WTC11 (cell line): ENCODE results near the gene SAMD5. TPM values are rescaled to one million over a fixed set of nuclear protein-coding genes. Genes with fewer than 3 reads are reported as not detected.

Experiments used
- ATAC-seq: fragments of 200-7000 bp; cut with Tn5 transposase; 2 replicates; pipeline ENCODE4 v1.10.0; 2021; ENCODE audit warnings: mild to moderate bottlenecking, moderate library complexity
- CTCF ChIA-PET: fragments of 300-600 bp; sonication (Branson Sonifier 250); formaldehyde crosslinking; loops from one replicate; lab custom pipeline; 2021; ENCODE audit warnings: antibody characterized with exemption; lab: Charles Lee
- POLR2A ChIA-PET: fragments of 350-600 bp; sonication (Branson Sonifier 250); formaldehyde crosslinking; loops from one replicate; lab custom pipeline; 2021; ENCODE audit warnings: antibody characterized with exemption; lab: Charles Lee
- DNase-seq: peaks from one replicate; pipeline ENCODE4 v3.0.0; 2021; ENCODE audit warnings: low spot score
- H3K27ac Mint-ChIP-seq: 2 replicates; pipeline ENCODE4 v1.8.0; 2021; ENCODE audit warnings: mixed read lengths
- H3K27me3 Mint-ChIP-seq: 2 replicates; pipeline ENCODE4 v1.8.0; 2021; ENCODE audit warnings: low read depth, mild to moderate bottlenecking, moderate library complexity, mixed read lengths
- H3K36me3 Mint-ChIP-seq: 2 replicates; pipeline ENCODE4 v1.8.0; 2021; ENCODE audit warnings: mixed read lengths
- H3K4me1 Mint-ChIP-seq: 2 replicates; pipeline ENCODE4 v1.8.0; 2022; ENCODE audit warnings: mixed read lengths
- H3K4me3 Mint-ChIP-seq: 2 replicates; pipeline ENCODE4 v1.8.0; 2021; ENCODE audit warnings: mild to moderate bottlenecking, moderate library complexity, mixed read lengths
- H3K9me3 Mint-ChIP-seq: 2 replicates; pipeline ENCODE4 v1.8.0; 2021; ENCODE audit warnings: mixed read lengths
- ATF1 ChIP-seq: sonication (generic); formaldehyde crosslinking; IDR thresholded peaks from 2 replicates; pipeline ENCODE4 v1.8.1; 2023; ENCODE audit warnings: mild to moderate bottlenecking, moderate library complexity, missing genetic modification reagents
- CBFB ChIP-seq: sonication (generic); formaldehyde crosslinking; IDR thresholded peaks from 2 replicates; pipeline ENCODE4 v1.8.1; 2022; ENCODE audit warnings: mild to moderate bottlenecking, low read depth, missing genetic modification reagents
- E2F5 ChIP-seq: sonication (generic); formaldehyde crosslinking; IDR thresholded peaks from 2 replicates; pipeline ENCODE4 v1.8.1; 2022; ENCODE audit warnings: mild to moderate bottlenecking, moderate library complexity, missing genetic modification reagents
- FOXP1 ChIP-seq: sonication (generic); formaldehyde crosslinking; IDR thresholded peaks from 2 replicates; pipeline ENCODE4 v1.8.0; 2022; ENCODE audit warnings: missing genetic modification reagents, mild to moderate bottlenecking, moderate library complexity, borderline replicate concordance
- GRHL2 ChIP-seq: fragments of 250-450 bp; sonication (Bioruptor Pico); IDR thresholded peaks from 2 replicates; pipeline ENCODE4 v1.8.0; 2022; ENCODE audit warnings: mild to moderate bottlenecking, moderate library complexity; ENCODE audit not compliant: insufficient replicate concordance, severe bottlenecking
- GTF2I ChIP-seq: fragments of 250-450 bp; sonication (Bioruptor Pico); conservative IDR thresholded peaks from 2 replicates; pipeline ENCODE4 v1.4.0; 2021; ENCODE audit warnings: mild to moderate bottlenecking
- HMGA2 ChIP-seq: fragments of 250-450 bp; sonication (Bioruptor Pico); IDR thresholded peaks from 2 replicates; pipeline ENCODE4 v1.4.0; 2021; ENCODE audit warnings: mild to moderate bottlenecking, moderate library complexity
- JAZF1 ChIP-seq: fragments of 250-450 bp; sonication (Bioruptor Pico); IDR thresholded peaks from 2 replicates; pipeline ENCODE4 v1.9.0; 2021; ENCODE audit warnings: moderate library complexity, mild to moderate bottlenecking, inconsistent platforms
- RELA ChIP-seq: sonication (generic); formaldehyde crosslinking; IDR thresholded peaks from 2 replicates; pipeline ENCODE4 v1.8.1; 2022; ENCODE audit warnings: missing genetic modification reagents, mild to moderate bottlenecking, borderline replicate concordance
- SOX15 ChIP-seq: fragments of 250-450 bp; sonication (Bioruptor Pico); IDR thresholded peaks from 2 replicates; pipeline ENCODE4 v1.9.0; 2021; ENCODE audit warnings: mild to moderate bottlenecking
- ZNF138 ChIP-seq: sonication (generic); formaldehyde crosslinking; conservative IDR thresholded peaks from 2 replicates; pipeline ENCODE4 v1.8.1; 2022; ENCODE audit warnings: mild to moderate bottlenecking, moderate library complexity, missing genetic modification reagents
- ZNF232 ChIP-seq: sonication (generic); formaldehyde crosslinking; IDR thresholded peaks from 2 replicates; pipeline ENCODE4 v1.8.0; 2022; ENCODE audit warnings: mild to moderate bottlenecking, missing genetic modification reagents
- ZNF317 ChIP-seq: sonication (generic); formaldehyde crosslinking; IDR thresholded peaks from 2 replicates; pipeline ENCODE4 v1.8.1; 2023; ENCODE audit warnings: low read depth, mild to moderate bottlenecking, moderate library complexity, missing genetic modification reagents, borderline replicate concordance
- total RNA-seq: library from RNA; stranded (reverse); gene quantifications from 3 replicates; pipeline ENCODE4 v1.2.3, GENCODE V29; 2021
- TF ChIP-seq, protein P1 (sequence below): sonication (generic); formaldehyde crosslinking; IDR thresholded peaks from 2 replicates; pipeline ENCODE4 v1.8.0; 2022; ENCODE audit warnings: mild to moderate bottlenecking, missing genetic modification reagents
- TF ChIP-seq, protein P2 (sequence below): sonication (generic); formaldehyde crosslinking; IDR thresholded peaks from 2 replicates; pipeline ENCODE4 v1.8.1; 2023; ENCODE audit warnings: mild to moderate bottlenecking, missing genetic modification reagents
- TF ChIP-seq, protein P3 (sequence below): sonication (generic); formaldehyde crosslinking; IDR thresholded peaks from 2 replicates; pipeline ENCODE4 v1.8.1; 2023; ENCODE audit warnings: mild to moderate bottlenecking, missing genetic modification reagents, moderate library complexity
- TF ChIP-seq, protein P4 (sequence below): sonication (generic); formaldehyde crosslinking; IDR thresholded peaks from 2 replicates; pipeline ENCODE4 v1.8.0; 2023; ENCODE audit warnings: mild to moderate bottlenecking, missing genetic modification reagents
- TF ChIP-seq, protein P5 (sequence below): sonication (generic); formaldehyde crosslinking; conservative IDR thresholded peaks from 2 replicates; pipeline ENCODE4 v1.8.1; 2022; ENCODE audit warnings: mild to moderate bottlenecking, missing genetic modification reagents

The SAMD5 gene
- total RNA-seq, 1 experiment from 2014 or later: 0.39 TPM

DNA sequence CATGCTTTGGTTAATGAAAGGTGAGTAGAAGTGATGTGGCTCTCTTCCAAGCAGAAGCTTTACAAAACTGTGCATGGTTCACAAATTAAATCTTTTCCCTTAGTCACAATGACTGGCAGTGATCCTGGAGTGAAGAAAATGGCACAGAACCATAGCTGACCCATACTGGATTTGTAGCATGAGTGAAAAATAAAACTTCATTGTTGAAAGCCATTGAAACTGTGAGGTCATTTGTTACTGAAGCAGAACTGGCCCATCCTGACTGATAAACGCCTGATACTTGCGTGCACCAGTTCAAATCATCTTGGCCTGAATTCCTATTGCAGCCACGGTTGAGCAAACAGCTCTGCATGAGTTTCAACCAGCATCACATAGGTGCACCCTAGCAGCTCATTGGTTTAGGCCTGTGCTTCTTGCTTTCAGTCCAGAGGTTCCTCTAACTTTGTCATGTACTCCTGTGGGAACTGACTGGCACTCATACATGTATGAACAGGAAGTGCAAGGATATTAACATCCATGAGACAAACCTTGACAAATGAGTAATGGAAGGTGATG, 40.5 kb downstream of the SAMD5 start (continued):
- TF ChIP-seq, protein P1, sequence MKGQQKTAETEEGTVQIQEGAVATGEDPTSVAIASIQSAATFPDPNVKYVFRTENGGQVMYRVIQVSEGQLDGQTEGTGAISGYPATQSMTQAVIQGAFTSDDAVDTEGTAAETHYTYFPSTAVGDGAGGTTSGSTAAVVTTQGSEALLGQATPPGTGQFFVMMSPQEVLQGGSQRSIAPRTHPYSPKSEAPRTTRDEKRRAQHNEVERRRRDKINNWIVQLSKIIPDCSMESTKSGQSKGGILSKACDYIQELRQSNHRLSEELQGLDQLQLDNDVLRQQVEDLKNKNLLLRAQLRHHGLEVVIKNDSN (CRISPR knock-in tag): no peak
- TF ChIP-seq E2F5 (no peak), CBFB (CRISPR knock-in tag) (no peak), ATF1 (CRISPR knock-in tag) (no peak), FOXP1 (no peak), ZNF317 (no peak), ZNF232 (CRISPR knock-in tag) (no peak), RELA (CRISPR knock-in tag) (no peak), HMGA2 (CRISPR knock-in tag) (no peak), GRHL2 (CRISPR knock-in tag) (no peak)
- TF ChIP-seq, protein P2, sequence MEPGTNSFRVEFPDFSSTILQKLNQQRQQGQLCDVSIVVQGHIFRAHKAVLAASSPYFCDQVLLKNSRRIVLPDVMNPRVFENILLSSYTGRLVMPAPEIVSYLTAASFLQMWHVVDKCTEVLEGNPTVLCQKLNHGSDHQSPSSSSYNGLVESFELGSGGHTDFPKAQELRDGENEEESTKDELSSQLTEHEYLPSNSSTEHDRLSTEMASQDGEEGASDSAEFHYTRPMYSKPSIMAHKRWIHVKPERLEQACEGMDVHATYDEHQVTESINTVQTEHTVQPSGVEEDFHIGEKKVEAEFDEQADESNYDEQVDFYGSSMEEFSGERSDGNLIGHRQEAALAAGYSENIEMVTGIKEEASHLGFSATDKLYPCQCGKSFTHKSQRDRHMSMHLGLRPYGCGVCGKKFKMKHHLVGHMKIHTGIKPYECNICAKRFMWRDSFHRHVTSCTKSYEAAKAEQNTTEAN (CRISPR knock-in tag): no peak
- TF ChIP-seq, protein P3, sequence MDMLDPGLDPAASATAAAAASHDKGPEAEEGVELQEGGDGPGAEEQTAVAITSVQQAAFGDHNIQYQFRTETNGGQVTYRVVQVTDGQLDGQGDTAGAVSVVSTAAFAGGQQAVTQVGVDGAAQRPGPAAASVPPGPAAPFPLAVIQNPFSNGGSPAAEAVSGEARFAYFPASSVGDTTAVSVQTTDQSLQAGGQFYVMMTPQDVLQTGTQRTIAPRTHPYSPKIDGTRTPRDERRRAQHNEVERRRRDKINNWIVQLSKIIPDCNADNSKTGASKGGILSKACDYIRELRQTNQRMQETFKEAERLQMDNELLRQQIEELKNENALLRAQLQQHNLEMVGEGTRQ (CRISPR knock-in tag): no peak
- TF ChIP-seq, all 79 proteins: peak for 0

DNA sequence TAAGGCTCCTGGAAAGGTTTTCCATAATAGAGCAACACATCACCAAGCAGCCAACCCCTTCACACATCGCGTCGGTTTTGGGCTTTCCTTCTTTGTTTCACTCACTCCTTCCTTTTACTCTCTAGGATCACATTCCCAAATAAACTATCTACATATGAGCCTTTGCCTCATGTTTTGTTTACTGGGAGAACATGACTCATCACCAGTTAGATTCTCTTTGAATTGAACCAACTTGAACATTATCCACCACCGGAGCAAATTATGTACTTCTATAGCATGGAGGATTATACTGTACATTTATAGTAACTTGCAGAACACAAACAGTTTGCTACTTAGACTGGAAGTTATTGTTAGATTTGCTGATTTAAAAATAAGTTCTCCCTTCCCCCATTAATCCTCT, 41.0 kb downstream of the SAMD5 start:
- Mint-ChIP-seq H3K4me1 (peaks cover 6% of the 10 kb centered on the region), H3K27ac (no peak overlapping the region), H3K4me3 (no peak overlapping the region), H3K27me3 (no peaks in the 10 kb centered on the region; the same call in 1 of the 2 replicates), H3K9me3 (peaks cover 4% of the 10 kb centered on the region; the same call in 1 of the 2 replicates), H3K36me3 (no peaks in the 10 kb centered on the region)
- CTCF ChIA-PET: no interaction called here
- ATAC-seq: no peak
- no peak for DNase-seq
- no peak for TF ChIP-seq RELA (CRISPR knock-in tag)
- TF ChIP-seq, protein P4, sequence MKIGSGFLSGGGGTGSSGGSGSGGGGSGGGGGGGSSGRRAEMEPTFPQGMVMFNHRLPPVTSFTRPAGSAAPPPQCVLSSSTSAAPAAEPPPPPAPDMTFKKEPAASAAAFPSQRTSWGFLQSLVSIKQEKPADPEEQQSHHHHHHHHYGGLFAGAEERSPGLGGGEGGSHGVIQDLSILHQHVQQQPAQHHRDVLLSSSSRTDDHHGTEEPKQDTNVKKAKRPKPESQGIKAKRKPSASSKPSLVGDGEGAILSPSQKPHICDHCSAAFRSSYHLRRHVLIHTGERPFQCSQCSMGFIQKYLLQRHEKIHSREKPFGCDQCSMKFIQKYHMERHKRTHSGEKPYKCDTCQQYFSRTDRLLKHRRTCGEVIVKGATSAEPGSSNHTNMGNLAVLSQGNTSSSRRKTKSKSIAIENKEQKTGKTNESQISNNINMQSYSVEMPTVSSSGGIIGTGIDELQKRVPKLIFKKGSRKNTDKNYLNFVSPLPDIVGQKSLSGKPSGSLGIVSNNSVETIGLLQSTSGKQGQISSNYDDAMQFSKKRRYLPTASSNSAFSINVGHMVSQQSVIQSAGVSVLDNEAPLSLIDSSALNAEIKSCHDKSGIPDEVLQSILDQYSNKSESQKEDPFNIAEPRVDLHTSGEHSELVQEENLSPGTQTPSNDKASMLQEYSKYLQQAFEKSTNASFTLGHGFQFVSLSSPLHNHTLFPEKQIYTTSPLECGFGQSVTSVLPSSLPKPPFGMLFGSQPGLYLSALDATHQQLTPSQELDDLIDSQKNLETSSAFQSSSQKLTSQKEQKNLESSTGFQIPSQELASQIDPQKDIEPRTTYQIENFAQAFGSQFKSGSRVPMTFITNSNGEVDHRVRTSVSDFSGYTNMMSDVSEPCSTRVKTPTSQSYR: no peak
- TF ChIP-seq, protein P5, sequence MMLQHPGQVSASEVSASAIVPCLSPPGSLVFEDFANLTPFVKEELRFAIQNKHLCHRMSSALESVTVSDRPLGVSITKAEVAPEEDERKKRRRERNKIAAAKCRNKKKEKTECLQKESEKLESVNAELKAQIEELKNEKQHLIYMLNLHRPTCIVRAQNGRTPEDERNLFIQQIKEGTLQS: no peak
- no peak for TF ChIP-seq JAZF1 (CRISPR knock-in tag)
- TF ChIP-seq SOX15 (CRISPR knock-in tag): no peak
- TF ChIP-seq ZNF138 (CRISPR knock-in tag): no peak
- TF ChIP-seq GTF2I: no peak
- POLR2A ChIA-PET: no interaction called here
